ENCODE data around the gene TNFAIP3.

GRCh38 chr6:137871291-137871690 lies 4.2 kb downstream of the TNFAIP3 start:
- TF ChIP-seq CTCF (conservative IDR thresholded peaks at IDR 0.05) = no peak
- TF ChIP-seq ZFX (IDR thresholded peaks at IDR 0.05) = no peak
